HG03025 (cell line): ENCODE measurements around the gene LRRC4C.

Source experiments
- ATAC-seq: cut with Tn5 transposase; IDR thresholded peaks from one replicate; pipeline ENCODE4 v1.9.1; 2021; ENCODE audit warnings: mild to moderate bottlenecking, moderate library complexity; ENCODE audit not compliant: unreplicated experiment, low FRiP score

LRRC4C gene

GRCh38 chr11:40161854-40162410, 1297.5 kb downstream of the LRRC4C start:
- ATAC-seq, result no peak

DNA sequence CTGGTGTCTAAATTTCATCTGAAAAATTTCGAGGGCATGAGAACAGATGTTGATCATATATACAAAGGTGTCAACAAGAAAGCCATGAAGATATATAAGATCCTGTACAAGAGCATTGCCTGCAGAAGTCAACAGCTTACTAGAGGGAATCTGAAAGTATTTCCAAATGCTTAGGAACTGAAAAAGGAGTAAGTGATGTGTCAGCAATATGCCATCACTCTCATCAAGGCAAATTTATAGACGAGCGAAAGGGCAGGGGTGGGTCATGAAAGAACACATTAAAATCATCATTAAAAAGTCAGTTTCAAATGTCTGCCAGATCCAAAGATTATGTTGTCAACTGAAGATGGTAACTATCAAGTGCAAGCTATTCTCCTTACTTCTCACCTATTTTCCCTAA, 1299.0 kb downstream of the LRRC4C start:
- ATAC-seq, result no peak

GRCh38 chr11:40149721-40150120, 1309.7 kb downstream of the LRRC4C start:
- ATAC-seq, result no peak

DNA sequence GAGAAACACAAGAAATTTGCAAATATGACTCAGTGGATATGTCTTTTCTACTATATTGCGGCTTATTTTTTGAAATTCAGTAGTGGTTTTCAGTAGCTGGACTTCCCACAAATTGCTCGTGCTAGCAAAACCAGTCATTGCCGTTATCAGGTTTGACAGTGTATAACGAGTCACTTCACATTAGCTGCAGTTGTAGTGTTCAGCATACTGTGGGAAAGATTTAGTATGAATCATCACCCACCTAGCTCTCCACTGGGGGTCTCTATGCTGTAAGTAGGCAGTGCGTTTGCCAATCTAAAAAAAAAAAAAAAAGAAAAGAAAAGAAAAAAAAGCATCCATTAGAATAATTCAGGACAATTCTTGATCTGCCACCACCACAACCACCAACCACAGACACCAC, 1318.9 kb downstream of the LRRC4C start:
- ATAC-seq, result no peak

DNA sequence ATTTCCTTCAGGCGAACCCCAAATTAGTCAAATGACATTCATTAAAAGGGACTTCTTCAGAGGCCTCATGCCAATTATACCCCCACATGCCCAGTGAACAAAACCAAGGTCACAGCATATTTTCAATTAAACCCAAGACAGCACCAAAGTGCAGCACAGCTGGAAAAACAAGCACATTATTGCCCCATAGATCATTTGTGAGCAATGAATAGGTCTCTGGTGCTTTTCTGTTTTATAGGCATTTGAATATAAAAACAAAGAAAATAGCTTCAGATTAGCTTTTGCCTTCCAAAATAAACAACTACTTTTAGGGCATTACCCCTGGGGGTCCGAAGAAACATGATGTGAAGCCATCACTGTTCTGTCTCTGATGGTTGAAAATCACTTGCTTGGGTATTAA, 1319.9 kb downstream of the LRRC4C start:
- no peak for ATAC-seq

GRCh38 chr11:40139066-40139465, 1320.4 kb downstream of the LRRC4C start:
- ATAC-seq, result no peak

- ATAC-seq, result no peak
Measured at GRCh38 chr11:40134820-40135570, 1324.5 kb downstream of the LRRC4C start.

- ATAC-seq, result no peak
Measured at GRCh38 chr11:40133498-40133897, 1326.0 kb downstream of the LRRC4C start.

DNA sequence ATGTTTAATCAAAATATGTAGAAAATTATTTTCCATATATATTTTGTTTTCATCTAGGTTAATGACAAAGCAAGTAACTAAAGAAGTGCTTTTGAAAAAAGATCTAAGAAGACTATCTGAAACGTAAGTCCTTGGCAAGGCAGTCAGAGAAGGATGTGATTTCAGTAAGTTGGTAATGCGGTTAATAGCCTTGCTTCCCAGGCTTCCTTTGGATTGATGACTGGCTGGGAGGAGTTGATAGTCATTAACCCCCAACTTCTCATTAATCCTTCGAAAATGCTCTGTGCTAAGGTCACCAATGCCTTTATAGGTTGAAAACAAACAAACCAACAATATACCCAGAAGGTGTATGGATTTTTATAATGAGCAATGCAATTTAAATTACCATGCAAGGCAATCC, 1326.5 kb downstream of the LRRC4C start:
- ATAC-seq, result no peak

DNA sequence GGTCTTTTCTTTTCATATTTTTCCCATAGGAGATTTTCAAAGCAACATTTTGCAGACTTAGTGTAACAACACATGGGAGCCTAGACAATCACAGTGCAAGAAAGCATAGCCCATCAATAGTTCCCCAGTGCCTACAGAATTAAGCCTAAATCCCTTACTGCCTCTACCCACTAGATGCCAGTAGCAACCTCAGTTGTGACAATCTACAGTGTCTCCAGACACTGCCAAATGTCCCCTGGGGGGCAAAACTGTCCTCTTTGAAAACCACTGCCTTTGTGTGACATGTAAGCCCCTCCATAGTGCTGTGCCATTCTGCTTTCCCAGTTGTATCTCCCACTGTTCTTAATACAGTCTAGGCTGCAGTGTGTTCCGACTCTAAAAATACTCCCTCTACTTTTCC, 1329.0 kb downstream of the LRRC4C start:
- no peak for ATAC-seq

DNA sequence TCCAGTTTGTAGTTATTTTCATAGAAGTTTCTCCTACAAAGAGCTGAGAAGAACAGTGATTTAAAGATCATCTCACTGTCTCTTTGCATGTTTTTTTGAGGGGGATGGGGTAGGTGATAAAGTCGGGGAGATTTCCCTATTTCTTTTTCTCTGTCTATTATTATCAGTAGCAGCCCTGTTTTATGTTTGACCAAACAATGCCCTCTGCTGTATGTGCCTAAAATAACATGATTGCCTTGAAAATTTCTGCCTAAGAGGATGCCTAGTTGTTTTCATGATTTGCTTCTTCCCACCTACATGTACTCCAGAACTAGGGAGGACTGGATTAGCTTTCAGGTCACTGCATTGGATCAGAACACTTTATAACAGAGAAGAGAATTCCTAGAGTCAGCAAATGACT, 1330.2 kb downstream of the LRRC4C start:
- ATAC-seq, result no peak

GRCh38 chr11:40125054-40125453, 1334.4 kb downstream of the LRRC4C start:
- no peak for ATAC-seq

DNA sequence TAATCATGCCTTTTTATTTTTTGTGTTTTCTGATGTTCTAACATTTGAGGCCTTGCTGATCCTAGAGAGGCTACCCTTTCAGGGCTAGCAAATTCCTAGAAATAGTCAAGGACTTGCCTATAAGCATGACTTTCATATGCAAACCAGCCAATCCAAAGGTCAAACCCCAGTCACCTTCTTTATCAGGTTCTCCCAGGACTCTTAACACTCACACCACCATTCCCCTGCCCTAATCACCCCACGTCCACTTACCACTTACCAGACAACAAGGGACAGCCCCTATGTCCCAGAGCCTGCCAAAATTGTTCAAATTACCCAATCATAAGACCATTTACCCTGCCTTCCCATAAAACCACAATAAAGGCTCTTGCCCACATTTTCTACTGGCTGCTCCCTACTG, 1339.8 kb downstream of the LRRC4C start:
- no peak for ATAC-seq

- ATAC-seq, result no peak
Measured at GRCh38 chr11:40118780-40119179, 1340.7 kb downstream of the LRRC4C start.

- no peak for ATAC-seq
Measured at GRCh38 chr11:40118026-40118425, 1341.4 kb downstream of the LRRC4C start.

DNA sequence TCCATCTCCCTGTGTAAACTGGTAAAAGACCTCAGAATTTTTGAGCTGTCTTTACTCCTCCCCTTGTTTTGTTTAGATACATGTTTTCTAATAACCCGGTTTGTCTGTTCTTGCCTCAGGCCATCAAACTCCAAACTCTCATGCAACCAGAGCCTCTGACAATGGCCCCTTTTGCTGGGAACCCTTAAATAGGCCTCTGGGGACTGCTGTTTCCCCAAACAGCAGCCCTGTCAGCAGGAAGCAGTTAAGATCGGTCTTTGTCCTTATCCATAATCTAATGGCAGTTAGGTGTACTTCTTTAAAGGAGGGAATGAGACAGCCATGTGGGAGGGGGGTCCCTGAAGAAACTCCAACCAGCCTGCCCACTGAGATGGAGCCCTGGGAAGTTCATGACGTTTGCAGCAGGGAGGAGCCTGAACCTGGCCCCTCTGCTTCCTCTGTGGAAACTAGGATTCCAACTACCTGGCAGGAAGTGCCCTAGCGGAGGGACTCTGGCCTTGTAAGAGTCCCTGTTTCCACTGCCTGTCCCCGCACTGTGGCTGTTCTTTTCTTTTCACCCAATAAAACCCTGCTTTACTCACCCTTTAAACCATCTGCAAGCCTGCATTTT, 1354.4 kb downstream of the LRRC4C start:
- no peak for ATAC-seq

DNA sequence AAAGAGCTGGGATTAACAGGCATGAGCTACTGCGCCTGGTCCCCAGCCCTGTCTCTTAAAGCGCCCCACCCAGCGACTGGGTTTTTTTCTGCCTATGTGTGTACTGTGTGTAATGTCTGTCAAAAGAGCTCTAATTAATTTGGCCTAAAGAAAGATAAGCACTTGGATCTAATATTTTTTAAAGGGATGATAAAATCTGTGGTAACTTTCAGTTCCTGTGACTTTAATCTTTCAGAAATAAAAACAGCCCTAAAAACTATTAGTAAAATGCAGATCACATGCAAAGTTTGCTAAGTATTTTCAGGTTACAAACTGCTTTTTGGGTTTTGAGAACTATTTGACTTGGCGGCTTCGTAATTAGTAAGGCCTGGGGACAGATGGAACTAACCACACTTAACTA, 1358.7 kb downstream of the LRRC4C start:
- ATAC-seq, result no peak

GRCh38 chr11:40100162-40100553, 1359.3 kb downstream of the LRRC4C start:
- ATAC-seq, result no peak

DNA sequence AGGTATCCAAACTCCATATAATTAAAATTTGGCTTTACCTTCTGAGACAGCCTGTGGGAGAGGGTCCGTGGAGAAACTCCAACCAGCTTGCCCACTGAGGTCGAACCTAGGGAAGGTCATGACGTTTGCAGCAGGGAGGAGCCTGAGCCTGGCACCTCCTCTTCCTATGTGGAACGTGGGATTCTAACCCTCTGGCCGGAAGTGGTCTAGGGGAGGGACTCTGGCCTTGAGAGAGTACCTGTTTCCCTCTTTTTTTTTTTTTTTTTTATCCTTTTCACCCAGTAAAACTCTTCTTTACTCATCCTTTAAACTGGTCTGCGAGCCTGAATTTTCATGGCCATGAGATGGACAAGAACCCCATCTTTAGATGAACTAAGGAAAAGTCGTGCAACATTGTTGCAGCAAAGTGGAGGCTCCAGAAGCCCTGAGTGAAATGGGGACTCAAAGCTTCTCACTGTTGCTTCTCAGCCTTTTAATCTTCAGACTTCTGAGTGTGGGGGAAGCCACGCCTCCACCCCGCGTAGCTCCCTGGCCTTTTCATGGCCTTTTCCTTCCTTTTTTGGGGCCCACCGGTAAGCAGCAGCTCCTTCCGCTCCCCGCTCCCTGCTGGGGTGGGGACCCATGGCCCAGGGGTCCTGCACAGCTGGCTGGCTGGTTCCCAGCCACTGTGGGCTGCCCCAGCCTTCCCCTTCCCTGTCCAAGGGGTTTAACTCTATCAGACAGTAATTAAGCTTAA, 1359.9 kb downstream of the LRRC4C start:
- ATAC-seq, result no peak

DNA sequence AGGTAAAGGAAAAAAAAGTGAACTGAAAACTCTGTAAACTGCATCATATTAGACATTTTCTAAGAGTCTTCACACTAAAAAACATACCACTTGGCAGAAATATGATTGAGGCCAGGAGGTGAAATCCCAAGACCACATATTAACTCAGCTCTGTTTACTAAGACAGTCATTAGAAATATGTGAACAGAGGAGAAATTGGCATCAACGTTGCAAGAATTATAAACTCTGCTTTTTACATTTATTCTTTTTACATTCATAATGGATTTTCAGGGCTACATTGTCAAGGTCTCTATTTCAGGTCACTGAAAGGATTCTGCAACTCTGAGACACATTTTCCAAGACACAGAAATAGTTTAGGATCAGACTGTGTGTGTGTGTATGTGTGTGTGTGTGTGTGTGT, 1364.0 kb downstream of the LRRC4C start:
- no peak for ATAC-seq

GRCh38 chr11:40094954-40095353, 1364.5 kb downstream of the LRRC4C start:
- ATAC-seq, result no peak
